Amygdala (tissue), 56 donors: ENCODE data around the gene FHL3.

ENCODE experiments used
- DNase-seq, 56 donors: peaks; one replicate each; lab custom pipeline; 2025; lab: John Stamatoyannopoulos, UW

FHL3 gene

GRCh38 chr1:37948841-37949240, 56.5 kb downstream of the FHL3 start:
- no peak for DNase-seq

GRCh38 chr1:37948166-37948565, 57.1 kb downstream of the FHL3 start:
- DNase-seq, result no peak

GRCh38 chr1:37947364-37947763, 58.0 kb downstream of the FHL3 start:
- no peak for DNase-seq
